Transverse colon (tissue), 4 donors: ENCODE measurements around the gene MADD. TPM values are rescaled to one million over a fixed set of nuclear protein-coding genes. Genes with fewer than 3 reads are reported as not detected.

ENCODE experiments used
- DNase-seq: peaks from one replicate; pipeline ENCODE4 v3.0.0-alpha.2; 2019
- H3K27ac ChIP-seq, 4 donors: fragments of 200-600 bp; sonication (generic); 2 replicates each; pipeline ENCODE4 v1.5.1; 2016 to 2018; ENCODE audit warnings: inconsistent platforms in 4 of 4
- H3K27me3 ChIP-seq: fragments of 200-600 bp; sonication (generic); 2 replicates; pipeline ENCODE4 v1.5.1; 2017; ENCODE audit warnings: inconsistent platforms
- H3K36me3 ChIP-seq, 4 donors: fragments of 200-600 bp; sonication (generic); 2 replicates each; pipeline ENCODE4 v1.5.1; 2017 to 2019; ENCODE audit warnings: inconsistent platforms in 4 of 4
- H3K4me1 ChIP-seq, 4 donors: fragments of 200-600 bp; sonication (generic); 2 replicates each; pipeline ENCODE4 v1.5.1; 2017 to 2020; ENCODE audit warnings: inconsistent platforms in 4 of 4
- H3K4me3 ChIP-seq, 4 donors: fragments of 200-600 bp; sonication (generic); 1 replicate in 1 of 4; 2 replicates in 3 of 4; pipeline versions ENCODE4 v1.5.1 to v1.6.1; 2017 to 2019; ENCODE audit warnings: inconsistent platforms in 4 of 4
- H3K9me3 ChIP-seq, 2 donors: fragments of 200-600 bp; sonication (generic); 2 replicates each; pipeline ENCODE4 v1.5.1; 2017 to 2019; ENCODE audit warnings: inconsistent platforms in 2 of 2
- EP300 ChIP-seq: sonication (generic); formaldehyde crosslinking; IDR thresholded peaks from one replicate; pipeline ENCODE4 v1.6.1; 2017; ENCODE audit warnings: antibody characterized with exemption, low read depth
- POLR2A ChIP-seq: fragments of 450-650 bp; IDR thresholded peaks from one replicate; pipeline ENCODE4 v1.6.1; 2016; ENCODE audit warnings: antibody characterized with exemption, mild to moderate bottlenecking, moderate library complexity
- POLR2AphosphoS5 ChIP-seq, 3 donors: sonication (generic); formaldehyde crosslinking; IDR thresholded peaks; one replicate each; pipeline ENCODE4 v1.6.1; 2016; ENCODE audit warnings: antibody characterized with exemption in 3 of 3
- WGBS, 2 donors: methylation state at CpG; one replicate each; pipeline ENCODE4 v1.1.5; 2018; ENCODE audit warnings: low coverage in 1 of 2; 5-methylcytosine and 5-hydroxymethylcytosine counted together
- in situ Hi-C, 4 donors: fragments of 200-750 bp; cut with MboI; loops; one replicate each; pipeline versions ENCODE4 v1.15.0 to v1.15.1; 2017; ENCODE audit warnings: low sequenced_read_pairs in 3 of 4, low pct_ligation_motif_present in 1 of 4, low pct_unique_long_range_greater_than_20kb in 1 of 4
- intact Hi-C: fragments of 100-400 bp; cut with DNase I; formaldehyde crosslinking; loops from one replicate; pipeline ENCODE4 v1.15.1; 2023; ENCODE audit warnings: low total_unique reads
- total RNA-seq, 4 donors: library from RNA; depleted of rRNA; stranded (reverse); fragments of >200 nt; gene quantifications; one replicate each; pipeline ENCODE4 v1.1.0, GENCODE V29; 2016
- TF ChIP-seq, protein P1 (sequence below), 5 experiments: fragments of 200-600 bp in 3 of 5; fragments of 450-650 bp in 2 of 5; sonication (generic) in 3 of 5; IDR thresholded peaks; 1 replicate in 2 of 5; 2 replicates in 3 of 5; pipeline ENCODE4 v1.5.1; 2016 to 2017; ENCODE audit warnings: antibody characterized with exemption in 5 of 5, inconsistent platforms in 3 of 5, mild to moderate bottlenecking in 2 of 5, moderate library complexity in 1 of 5

Gene MADD
- total RNA-seq, 4 donors from 2014 or later, result 64.3 to 285 (median 71.8) TPM

DNA sequence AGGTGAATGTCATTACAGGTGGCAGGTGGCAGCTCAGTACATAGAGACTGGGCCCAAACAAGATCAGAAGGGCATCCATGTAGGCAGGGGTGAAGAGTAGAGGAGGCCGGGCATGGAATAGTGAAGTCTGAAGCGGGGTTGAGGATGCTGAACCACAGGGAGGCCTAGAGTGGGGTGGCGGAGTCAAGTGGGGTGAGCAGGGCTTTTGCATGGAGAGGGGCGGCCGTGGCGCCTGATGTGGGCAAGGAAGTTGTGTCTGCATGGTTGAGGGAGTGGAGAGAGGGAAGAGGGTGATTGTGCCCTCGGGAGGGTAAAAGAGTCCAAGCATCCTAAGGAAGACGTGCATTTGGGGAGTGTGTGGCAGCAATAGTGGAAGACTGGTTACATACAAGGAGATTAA is 40.8 kb upstream of the MADD start:
- no peak overlapping the region for H3K27ac ChIP-seq
- H3K9me3 ChIP-seq, result no peaks in the 10 kb centered on the region
- peaks cover 0 to 4% (median 2%) of the 10 kb centered on the region in 4 donors for H3K4me1 ChIP-seq
- in situ Hi-C loops, result no loop called here
- intact Hi-C loops, result no loop called here
- H3K36me3 ChIP-seq, result no peaks in the 10 kb centered on the region
- DNase-seq, result no peak
- no peak overlapping the region for H3K4me3 ChIP-seq
- 90 to 96% methylated on average over 4 to 8 of the region's 8 CpGs for WGBS, 2 donors
- TF ChIP-seq EP300 (no peak), POLR2AphosphoS5 (IDR thresholded peaks at IDR 0.05) (no peak), POLR2A (no peak)
- TF ChIP-seq, protein P1, sequence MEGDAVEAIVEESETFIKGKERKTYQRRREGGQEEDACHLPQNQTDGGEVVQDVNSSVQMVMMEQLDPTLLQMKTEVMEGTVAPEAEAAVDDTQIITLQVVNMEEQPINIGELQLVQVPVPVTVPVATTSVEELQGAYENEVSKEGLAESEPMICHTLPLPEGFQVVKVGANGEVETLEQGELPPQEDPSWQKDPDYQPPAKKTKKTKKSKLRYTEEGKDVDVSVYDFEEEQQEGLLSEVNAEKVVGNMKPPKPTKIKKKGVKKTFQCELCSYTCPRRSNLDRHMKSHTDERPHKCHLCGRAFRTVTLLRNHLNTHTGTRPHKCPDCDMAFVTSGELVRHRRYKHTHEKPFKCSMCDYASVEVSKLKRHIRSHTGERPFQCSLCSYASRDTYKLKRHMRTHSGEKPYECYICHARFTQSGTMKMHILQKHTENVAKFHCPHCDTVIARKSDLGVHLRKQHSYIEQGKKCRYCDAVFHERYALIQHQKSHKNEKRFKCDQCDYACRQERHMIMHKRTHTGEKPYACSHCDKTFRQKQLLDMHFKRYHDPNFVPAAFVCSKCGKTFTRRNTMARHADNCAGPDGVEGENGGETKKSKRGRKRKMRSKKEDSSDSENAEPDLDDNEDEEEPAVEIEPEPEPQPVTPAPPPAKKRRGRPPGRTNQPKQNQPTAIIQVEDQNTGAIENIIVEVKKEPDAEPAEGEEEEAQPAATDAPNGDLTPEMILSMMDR (IDR thresholded peaks at IDR 0.05), result no peak
- no peaks in the 10 kb centered on the region for H3K27me3 ChIP-seq

- in situ Hi-C loops (no loop called here), intact Hi-C loops (loop anchor here (10.0 kb wide), 1 partner anchor 58 kb away; the partner anchor contains the start of gene ARFGAP2)
- Histone ChIP-seq H3K4me3 (no peak overlapping the region), H3K27me3 (no peaks in the 10 kb centered on the region), H3K4me1 (peaks cover 0 to 7% (median 3%) of the 10 kb centered on the region in 4 donors), H3K27ac (no peak overlapping the region), H3K9me3 (no peaks in the 10 kb centered on the region), H3K36me3 (no peaks in the 10 kb centered on the region)
- TF ChIP-seq EP300 (no peak), POLR2A (no peak), POLR2AphosphoS5 (IDR thresholded peaks at IDR 0.05) (no peak)
- TF ChIP-seq, protein P1 (IDR thresholded peaks at IDR 0.05), result no peak
- WGBS, 2 donors, result 94 to 100% methylated on average over 1 to 4 of the region's 4 CpGs
- DNase-seq, result no peak
Observed at GRCh38 chr11:47233051-47233450, 36.9 kb upstream of the MADD start.

GRCh38 chr11:47233989-47234668 is 35.8 kb upstream of the MADD start:
- no peaks in the 10 kb centered on the region for H3K27me3 ChIP-seq
- in situ Hi-C loops, result no loop called here
- H3K9me3 ChIP-seq, result no peaks in the 10 kb centered on the region
- intact Hi-C loops, result loop anchor here (10.0 kb wide), 1 partner anchor 59 kb away; the partner anchor contains the start of gene ARFGAP2
- H3K36me3 ChIP-seq, result peaks cover 0 to 2% (median 0%) of the 10 kb centered on the region in 4 donors
- TF ChIP-seq, protein P1 (IDR thresholded peaks at IDR 0.05), result peak in 2 of 5 experiments; percentile 18
- no peak for TF ChIP-seq EP300
- 50% methylated on average over 11 of the region's 11 CpGs; no CpG with 5 or more reads in 1 of the 2 donors for WGBS, 2 donors
- H3K27ac ChIP-seq, result peak overlapping the region; percentile 22 to 38 (median 32)
- no peak overlapping the region for H3K4me3 ChIP-seq
- H3K4me1 ChIP-seq, result peaks cover 0 to 7% (median 3%) of the 10 kb centered on the region in 4 donors
- DNase-seq, result peak; percentile 24

DNA sequence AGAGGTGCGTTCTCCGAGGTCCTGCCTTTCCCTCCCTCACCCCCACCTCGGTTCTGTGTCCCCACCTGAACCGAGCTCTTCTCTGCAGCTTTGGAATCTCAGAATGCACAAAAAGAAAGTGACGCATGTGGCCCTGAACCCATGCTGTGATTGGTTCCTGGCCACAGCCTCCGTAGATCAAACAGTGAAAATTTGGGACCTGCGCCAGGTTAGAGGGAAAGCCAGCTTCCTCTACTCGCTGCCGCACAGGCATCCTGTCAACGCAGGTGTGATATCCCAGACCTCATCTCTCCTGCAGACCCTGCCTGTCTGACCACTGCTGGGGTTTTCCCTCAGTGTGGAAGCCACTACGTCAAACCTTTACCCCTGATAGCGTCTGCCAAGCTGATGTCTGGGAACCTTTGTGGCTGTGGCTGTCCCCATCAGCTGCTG is 35.2 kb upstream of the MADD start:
- intact Hi-C loops, result loop anchor here (10.0 kb wide), 1 partner anchor 60 kb away; the partner anchor contains the start of gene ARFGAP2
- H3K27ac ChIP-seq, result peak overlapping the region in 3 of 4 donors; percentile 29 to 38 (median 34)
- 28 to 34% methylated on average over 4 to 12 of the region's 12 CpGs for WGBS, 2 donors

More for the DNA sequence above, 35.2 kb upstream of the MADD start:
- DNase-seq, result peak; percentile 65
- peaks cover 0 to 7% (median 0%) of the 10 kb centered on the region in 4 donors for H3K36me3 ChIP-seq
- no peaks in the 10 kb centered on the region for H3K9me3 ChIP-seq
- no peak overlapping the region for H3K4me3 ChIP-seq
- TF ChIP-seq POLR2A (no peak), POLR2AphosphoS5 (IDR thresholded peaks at IDR 0.05) (no peak), EP300 (no peak)
- TF ChIP-seq, protein P1 (IDR thresholded peaks at IDR 0.05), result no peak
- in situ Hi-C loops, result no loop called here
- H3K4me1 ChIP-seq, result peaks cover 0 to 7% (median 3%) of the 10 kb centered on the region in 4 donors
- no peaks in the 10 kb centered on the region for H3K27me3 ChIP-seq
